Kidney epithelial cell (primary cell): ENCODE results near the gene CLN3. TPM values are rescaled to one million over a fixed set of nuclear protein-coding genes. Genes with fewer than 3 reads are reported as not detected.
"Not testable (repeated sequence)": the region's sequence is repeated elsewhere in the genome, so short reads cannot be mapped to it uniquely, and the experiment has no call there.

Experiments
- DNase-seq: peaks from one replicate; pipeline ENCODE4 v3.0.0-alpha.2; 2010; ENCODE audit warnings: low read depth
- H3K27me3 ChIP-seq: 2 replicates; pipeline ENCODE4 v1.6.0; 2011; ENCODE audit warnings: low read length; ENCODE audit not compliant: control insufficient read depth, insufficient read depth
- H3K36me3 ChIP-seq: 2 replicates; pipeline ENCODE4 v1.5.1; 2011; ENCODE audit warnings: low read length; ENCODE audit not compliant: control insufficient read depth, insufficient read depth
- H3K4me3 ChIP-seq: 2 replicates; pipeline ENCODE4 v1.5.1; 2011; ENCODE audit warnings: low read depth, mild to moderate bottlenecking, control low read depth, low read length
- CTCF ChIP-seq: IDR thresholded peaks from 2 replicates; pipeline ENCODE4 v1.5.1; 2011; ENCODE audit warnings: mild to moderate bottlenecking, moderate library complexity, low read length, control low read depth, inconsistent platforms; ENCODE audit not compliant: insufficient read depth, poor library complexity, severe bottlenecking
- total RNA-seq: library from RNA; depleted of rRNA; stranded (reverse); fragments of >200 nt; gene quantifications from 2 replicates; pipeline ENCODE4 v1.2.3, GENCODE V29; 2015

Gene CLN3
- total RNA-seq, 1 donor from 2014 or later, result 30.3 TPM

DNA sequence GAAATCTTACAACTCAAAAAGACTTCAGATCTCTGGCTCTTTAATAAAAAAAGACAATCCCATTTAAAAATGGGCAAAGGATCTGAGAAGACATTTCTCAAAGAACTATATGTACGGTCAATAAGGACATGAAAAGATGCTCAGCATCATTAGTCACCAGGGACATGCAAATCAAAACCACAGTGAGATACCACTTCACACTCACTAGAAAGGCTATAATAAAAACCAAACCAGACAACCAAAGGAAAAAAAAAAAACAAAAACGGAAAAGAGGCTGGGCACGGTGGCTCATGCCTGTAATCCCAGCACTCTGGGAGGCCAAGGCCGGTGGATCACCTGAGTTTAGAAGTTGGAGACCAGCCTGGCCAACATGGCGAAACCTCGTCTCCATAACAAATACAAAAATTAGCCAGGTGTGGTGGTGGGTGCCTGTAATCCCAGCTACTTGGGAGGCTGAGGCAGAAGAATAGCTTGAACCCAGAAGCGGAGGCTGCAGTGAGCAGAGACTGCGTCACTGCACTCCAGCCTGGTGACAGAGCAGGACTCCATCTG is 18.1 kb downstream of the CLN3 start:
- H3K36me3 ChIP-seq, result no peaks in the 10 kb centered on the region
- no peaks in the 10 kb centered on the region for H3K27me3 ChIP-seq
- no peak for DNase-seq
- no peak overlapping the region for H3K4me3 ChIP-seq
- no peak for TF ChIP-seq CTCF

- H3K4me3 ChIP-seq, DNase-seq, H3K27me3 ChIP-seq, H3K36me3 ChIP-seq: not testable (repeated sequence)
Measured at GRCh38 chr16:28447081-28447480, 44.8 kb downstream of the CLN3 start.

GRCh38 chr16:28446388-28446787 is 45.5 kb downstream of the CLN3 start:
- not testable (repeated sequence) for H3K27me3 ChIP-seq, H3K36me3 ChIP-seq, DNase-seq, H3K4me3 ChIP-seq

DNA sequence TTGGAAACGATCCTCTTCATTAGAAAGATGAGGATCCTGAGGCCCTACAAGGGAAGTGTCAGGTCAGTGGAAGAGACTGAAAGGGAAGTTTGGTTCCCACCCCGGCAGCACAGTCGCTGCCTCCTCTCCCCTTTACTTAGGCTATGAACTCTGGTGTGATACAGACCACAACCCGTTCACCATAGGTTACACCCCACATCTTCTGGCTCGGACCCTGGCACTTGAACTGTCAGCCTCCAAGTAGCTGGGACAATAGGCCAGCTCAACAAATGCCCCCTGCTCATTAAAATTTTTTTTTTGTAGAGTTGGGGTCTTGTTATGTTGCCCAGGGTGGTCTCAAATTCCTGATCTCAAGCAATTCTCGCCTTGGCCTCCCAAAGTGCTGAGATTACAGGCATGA is 47.9 kb downstream of the CLN3 start:
- not testable (repeated sequence) for DNase-seq, H3K4me3 ChIP-seq, H3K27me3 ChIP-seq, H3K36me3 ChIP-seq

- not testable (repeated sequence) for H3K4me3 ChIP-seq, DNase-seq, H3K36me3 ChIP-seq, H3K27me3 ChIP-seq
Measured at GRCh38 chr16:28438899-28439298, 53.0 kb downstream of the CLN3 start.

DNA sequence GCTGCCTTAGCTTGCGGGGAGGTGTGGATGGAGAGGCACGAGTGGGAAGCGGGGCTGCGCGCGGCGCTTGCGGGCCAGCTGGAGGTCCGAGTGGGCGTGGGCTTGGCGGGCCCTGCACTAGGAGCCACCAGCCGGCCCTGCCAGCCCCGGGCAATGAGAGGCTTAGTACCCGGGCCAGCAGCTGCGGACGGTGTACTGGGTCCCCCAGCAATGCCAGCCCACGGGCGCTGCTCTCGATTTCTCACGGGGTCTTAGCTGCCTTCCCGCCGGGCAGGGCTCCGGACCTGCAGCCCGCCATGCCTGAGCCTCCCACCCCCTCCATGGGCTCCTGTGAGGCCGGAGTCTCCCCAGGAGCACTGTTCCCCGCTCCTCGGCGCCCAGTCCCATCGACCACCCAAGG is 56.5 kb downstream of the CLN3 start:
- H3K27me3 ChIP-seq, DNase-seq, H3K4me3 ChIP-seq, H3K36me3 ChIP-seq: not testable (repeated sequence)

Other genes starting within 250 kb of the CLN3 start
- 10.5 and 12.9 TPM in 2 replicates for gene SBK1, start 199.5 kb downstream of the CLN3 start, total RNA-seq
- gene NPIPB6, start 128.6 kb downstream of the CLN3 start, total RNA-seq, result not detected in 2 replicates
- gene EIF3CL, start 88.2 kb downstream of the CLN3 start, total RNA-seq, result 180 and 310 TPM in 2 replicates
- gene NPIPB7, start 19.7 kb downstream of the CLN3 start, total RNA-seq, result not detected in 2 replicates
- 0.21 TPM in 2 replicates for gene APOBR, start 2.6 kb upstream of the CLN3 start, total RNA-seq
- not detected in 2 replicates for gene IL27, start 14.8 kb upstream of the CLN3 start, total RNA-seq
- 0.55 and 0.63 TPM in 2 replicates for gene NUPR1, start 46.9 kb upstream of the CLN3 start, total RNA-seq
- 28.5 and 32.5 TPM in 2 replicates for gene SGF29, start 61.8 kb upstream of the CLN3 start, total RNA-seq
- 0.13 and 0.27 TPM in 2 replicates for gene SULT1A2, start 105.0 kb upstream of the CLN3 start, total RNA-seq
- 3.1 and 3.3 TPM in 2 replicates for gene SULT1A1, start 118.0 kb upstream of the CLN3 start, total RNA-seq
- not detected in 2 replicates for gene NPIPB8, start 146.0 kb upstream of the CLN3 start, total RNA-seq
- 322 and 386 TPM in 2 replicates for gene EIF3C, start 219.4 kb upstream of the CLN3 start, total RNA-seq